Common myeloid progenitor, CD34-positive (primary cell): ENCODE data around the gene SLC25A6.

Experiments used
- CTCF ChIA-PET: fragments of 350-600 bp; sonication (Branson Sonifier 250); formaldehyde crosslinking; loops from one replicate; lab custom pipeline; 2021; ENCODE audit warnings: antibody characterized with exemption; lab: Charles Lee
- POLR2A ChIA-PET: fragments of 350-600 bp; sonication (Branson Sonifier 250); formaldehyde crosslinking; loops from one replicate; lab custom pipeline; 2021; ENCODE audit warnings: antibody characterized with exemption; lab: Charles Lee
- DNase-seq, 3 donors: peaks; one replicate each; pipeline versions ENCODE4 v3.0.0 to v3.0.0-alpha.2; 2013
- H3K27ac ChIP-seq, 2 experiments: 1 replicate in 1 of 2; 2 replicates in 1 of 2; pipeline ENCODE4 v1.7.0; 2013; ENCODE audit warnings: inconsistent platforms in 2 of 2, low read length in 2 of 2, mild to moderate bottlenecking in 2 of 2, low read depth in 1 of 2, moderate library complexity in 1 of 2; ENCODE audit not compliant: severe bottlenecking in 2 of 2, insufficient read depth in 1 of 2, poor library complexity in 1 of 2
- H3K27me3 ChIP-seq, 5 experiments: replicated peaks in 2 of 5; 1 replicate in 3 of 5; 2 replicates in 2 of 5; pipeline versions ENCODE4 v1.6.1 to v1.7.0; 2013; ENCODE audit warnings: low read length in 4 of 5, mild to moderate bottlenecking in 2 of 5, moderate library complexity in 2 of 5, inconsistent platforms in 1 of 5; ENCODE audit not compliant: insufficient read depth in 5 of 5, control insufficient read depth in 4 of 5
- H3K36me3 ChIP-seq, 4 experiments: 1 replicate in 2 of 4; 2 replicates in 2 of 4; pipeline versions ENCODE4 v1.6.1 to v1.7.0; 2013; ENCODE audit warnings: low read length in 3 of 4, control low read depth in 1 of 4, mild to moderate bottlenecking in 1 of 4; ENCODE audit not compliant: control insufficient read depth in 4 of 4, insufficient read depth in 4 of 4
- H3K4me1 ChIP-seq, 4 experiments: 1 replicate in 3 of 4; 2 replicates in 1 of 4; pipeline versions ENCODE4 v1.6.1 to v1.7.1; 2013; ENCODE audit warnings: low read length in 3 of 4, mild to moderate bottlenecking in 3 of 4, control low read depth in 1 of 4, inconsistent platforms in 1 of 4, moderate library complexity in 1 of 4; ENCODE audit not compliant: control insufficient read depth in 4 of 4, insufficient read depth in 4 of 4; ENCODE audit errors: control extremely low read depth in 1 of 4
- H3K4me3 ChIP-seq, 7 experiments: 1 replicate in 4 of 7; 2 replicates in 3 of 7; pipeline versions ENCODE4 v1.5.1 to v1.7.0; 2013; ENCODE audit warnings: mild to moderate bottlenecking in 7 of 7, low read length in 6 of 7, moderate library complexity in 6 of 7, inconsistent platforms in 2 of 7, low read depth in 2 of 7, control low read depth in 1 of 7; ENCODE audit not compliant: insufficient read depth in 4 of 7, control insufficient read depth in 1 of 7; ENCODE audit errors: extremely low read depth in 1 of 7
- H3K9me3 ChIP-seq, 5 experiments: 1 replicate in 4 of 5; 2 replicates in 1 of 5; pipeline versions ENCODE4 v1.6.1 to v1.7.1; 2013; ENCODE audit warnings: low read length in 4 of 5, mild to moderate bottlenecking in 2 of 5, inconsistent platforms in 1 of 5, low read depth in 1 of 5, moderate library complexity in 1 of 5; ENCODE audit not compliant: control insufficient read depth in 4 of 5, insufficient read depth in 2 of 5; ENCODE audit errors: control extremely low read depth in 1 of 5
- WGBS: methylation state at CpG from one replicate; pipeline ENCODE4 v1.1.5; 2013; ENCODE audit not compliant: insufficient coverage; 5-methylcytosine and 5-hydroxymethylcytosine counted together

SLC25A6 gene

GRCh38 chrX:1389181-1389992 is 2.5 kb downstream of the SLC25A6 start:
- CTCF ChIA-PET = no interaction called here

GRCh38 chrX:1388651-1389050 is 3.3 kb downstream of the SLC25A6 start:
- CTCF ChIA-PET = no interaction called here
- Histone ChIP-seq H3K4me3 (no peak overlapping the region), H3K9me3 (no peaks in the 10 kb centered on the region), H3K4me1 (peaks cover 5 to 19% (median 16%) of the 10 kb centered on the region in 4 experiments), H3K27me3 (no peaks in the 10 kb centered on the region), H3K27ac (no peak overlapping the region), H3K36me3 (peaks cover 6 to 69% (median 54%) of the 10 kb centered on the region in 4 experiments)
- no peak for DNase-seq
- WGBS = 100% methylated on average over 3 of the region's 4 CpGs
- POLR2A ChIA-PET = no interaction called here

More at GRCh38 chrX:1389181-1389992, 2.5 kb downstream of the SLC25A6 start:
- Histone ChIP-seq H3K9me3 (no peaks in the 10 kb centered on the region), H3K4me3 (no peak overlapping the region), H3K27ac (no peak overlapping the region), H3K36me3 (peaks cover 6 to 69% (median 50%) of the 10 kb centered on the region in 4 experiments), H3K4me1 (peaks cover 5 to 22% (median 18%) of the 10 kb centered on the region in 4 experiments), H3K27me3 (no peaks in the 10 kb centered on the region)
- POLR2A ChIA-PET = no interaction called here
- 96% methylated on average over 45 of the region's 51 CpGs for WGBS
- DNase-seq = no peak

- Histone ChIP-seq H3K4me3 (no peak overlapping the region), H3K27me3 (no peaks in the 10 kb centered on the region), H3K4me1 (peaks cover 5 to 14% (median 10%) of the 10 kb centered on the region in 4 experiments), H3K9me3 (no peaks in the 10 kb centered on the region), H3K27ac (no peak overlapping the region), H3K36me3 (peaks cover 6 to 75% (median 60%) of the 10 kb centered on the region in 4 experiments)
- no peak for DNase-seq
- 93% methylated on average over 35 of the region's 43 CpGs for WGBS
- ChIA-PET POLR2A (no interaction called here), CTCF (no interaction called here)
These were observed 4.7 kb downstream of the SLC25A6 start for GRCh38 chrX:1387141-1387776.

- no peak overlapping the region for H3K4me3 ChIP-seq
- no peak for DNase-seq
- peaks cover 5 to 13% (median 10%) of the 10 kb centered on the region in 4 experiments for H3K4me1 ChIP-seq
- 97% methylated on average over 33 of the region's 41 CpGs for WGBS
- H3K27me3 ChIP-seq = no peaks in the 10 kb centered on the region
- H3K9me3 ChIP-seq = no peaks in the 10 kb centered on the region
- ChIA-PET CTCF (no interaction called here), POLR2A (no interaction called here)
- H3K36me3 ChIP-seq = peaks cover 6 to 81% (median 61%) of the 10 kb centered on the region in 4 experiments
- no peak overlapping the region for H3K27ac ChIP-seq
These were observed 5.4 kb downstream of the SLC25A6 start for GRCh38 chrX:1386338-1387127.

- Histone ChIP-seq H3K27ac (no peak overlapping the region), H3K36me3 (peaks cover 6 to 81% (median 57%) of the 10 kb centered on the region in 4 experiments), H3K9me3 (no peaks in the 10 kb centered on the region), H3K27me3 (no peaks in the 10 kb centered on the region), H3K4me3 (no peak overlapping the region), H3K4me1 (peaks cover 0 to 4% (median 1%) of the 10 kb centered on the region in 4 experiments)
- DNase-seq = no peak
- WGBS = 96% methylated on average over 32 of the region's 36 CpGs
- ChIA-PET POLR2A (no interaction called here), CTCF (no interaction called here)
These were observed 6.4 kb downstream of the SLC25A6 start for GRCh38 chrX:1385253-1386223.

GRCh38 chrX:1384658-1385252 is 7.2 kb downstream of the SLC25A6 start:
- CTCF ChIA-PET = no interaction called here
- no peaks in the 10 kb centered on the region for H3K9me3 ChIP-seq

More at GRCh38 chrX:1384658-1385252, 7.2 kb downstream of the SLC25A6 start:
- H3K4me1 ChIP-seq = peaks cover 0 to 4% (median 0%) of the 10 kb centered on the region in 4 experiments
- DNase-seq = no peak
- POLR2A ChIA-PET = no interaction called here
- whole genome bisulfite sequencing = 97% methylated on average over 16 of the region's 18 CpGs
- no peaks in the 10 kb centered on the region for H3K27me3 ChIP-seq
- H3K4me3 ChIP-seq = no peak overlapping the region
- H3K36me3 ChIP-seq = peaks cover 6 to 73% (median 53%) of the 10 kb centered on the region in 4 experiments
- no peak overlapping the region for H3K27ac ChIP-seq
